Head of caudate nucleus (tissue), 42 donors: Measurements from ENCODE around the gene MAP2K5.
A peak's percentile ranks its signal among the peaks of the same experiment; 100 is the strongest.
"Not testable (repeated sequence)": the region's sequence is repeated elsewhere in the genome, so short reads cannot be mapped to it uniquely, and the experiment has no call there.

Experiments used
- DNase-seq, 42 donors: peaks; one replicate each; pipeline versions ENCODE4 v3.0.0 to v3.0.0-alpha.2; 2020 to 2021; ENCODE audit warnings: mixed read lengths in 7 of 42
- intact Hi-C: fragments of 100-400 bp; cut with DNase I; formaldehyde crosslinking; loops from one replicate; pipeline ENCODE4 v1.15.0; 2022

MAP2K5 gene

GRCh38 chr15:67615131-67615534 lies 72.6 kb downstream of the MAP2K5 start:
- intact Hi-C loops, DNase-seq: not testable (repeated sequence)

- intact Hi-C loops: no loop called here
- DNase-seq: no peak
Measured at GRCh38 chr15:67618297-67618696, 75.8 kb downstream of the MAP2K5 start.

- no peak for DNase-seq
- intact Hi-C loops: no loop called here
Measured at GRCh38 chr15:67622110-67622509, 79.6 kb downstream of the MAP2K5 start.

GRCh38 chr15:67632261-67632660 lies 89.8 kb downstream of the MAP2K5 start:
- intact Hi-C loops: no loop called here
- no peak for DNase-seq

- DNase-seq, intact Hi-C loops: not testable (repeated sequence)
Measured at GRCh38 chr15:67635950-67636349, 93.4 kb downstream of the MAP2K5 start.

GRCh38 chr15:67639591-67639990 lies 97.1 kb downstream of the MAP2K5 start:
- intact Hi-C loops: no loop called here
- no peak for DNase-seq

GRCh38 chr15:67641453-67641852 lies 99.0 kb downstream of the MAP2K5 start:
- intact Hi-C loops: no loop called here
- DNase-seq: no peak

GRCh38 chr15:67646847-67647246 lies 104.3 kb downstream of the MAP2K5 start:
- DNase-seq: no peak
- intact Hi-C loops: no loop called here

GRCh38 chr15:67652586-67652985 lies 110.1 kb downstream of the MAP2K5 start:
- intact Hi-C loops: no loop called here
- no peak for DNase-seq

- no peak for DNase-seq
- intact Hi-C loops: no loop called here
Measured at GRCh38 chr15:67660446-67660845, 117.9 kb downstream of the MAP2K5 start.

GRCh38 chr15:67660874-67661606 lies 118.5 kb downstream of the MAP2K5 start:
- intact Hi-C loops: no loop called here
- peak in 2 of 42 donors; percentile 7 to 20 for DNase-seq

- intact Hi-C loops: no loop called here
- no peak for DNase-seq
Measured at GRCh38 chr15:67670647-67671305, 128.3 kb downstream of the MAP2K5 start.

GRCh38 chr15:67672834-67673233 lies 130.3 kb downstream of the MAP2K5 start:
- intact Hi-C loops, DNase-seq: not testable (repeated sequence)

GRCh38 chr15:67674983-67675382 lies 132.5 kb downstream of the MAP2K5 start:
- DNase-seq: no peak
- intact Hi-C loops: no loop called here

- intact Hi-C loops: no loop called here
- no peak for DNase-seq
Measured at GRCh38 chr15:67678089-67678488, 135.6 kb downstream of the MAP2K5 start.

- intact Hi-C loops: no loop called here
- DNase-seq: no peak
Measured at GRCh38 chr15:67678993-67679392, 136.5 kb downstream of the MAP2K5 start.

GRCh38 chr15:67680641-67681040 lies 138.1 kb downstream of the MAP2K5 start:
- intact Hi-C loops: no loop called here
- DNase-seq: no peak

- intact Hi-C loops: no loop called here
- DNase-seq: no peak
Measured at GRCh38 chr15:67685008-67685599, 142.6 kb downstream of the MAP2K5 start.

GRCh38 chr15:67685716-67686115 lies 143.2 kb downstream of the MAP2K5 start:
- intact Hi-C loops: no loop called here
- DNase-seq: no peak

- intact Hi-C loops: no loop called here
- DNase-seq: no peak
Measured at GRCh38 chr15:67690936-67691335, 148.4 kb downstream of the MAP2K5 start.
